Measurements from ENCODE around the gene SUMO3. TPM values are rescaled to one million over a fixed set of nuclear protein-coding genes. Genes with fewer than 3 reads are reported as not detected.

SUMO3 gene
- total and polyA plus RNA-seq, 2 of the 4 experiments (the other 2 are of a cell fraction): 64.9 to 101 TPM

- no peak overlapping the region for H3K4ac ChIP-seq (ENCODE audit: low read depth, low read length)
- H3K14ac ChIP-seq (replicated peaks; ENCODE audit: low read depth, low read length): no peak overlapping the region
- no peak overlapping the region for H2BK5ac ChIP-seq (ENCODE audit: low read depth, low read length, poor library complexity, severe bottlenecking)
- WGBS, 2 experiments (ENCODE audit: extremely low coverage in 2 of 2, insufficient read length in 1 of 2): no CpG with 5 or more reads among the region's 5 CpGs
- no peaks in the 10 kb centered on the region for H3K27me3 ChIP-seq (ENCODE audit: control insufficient read depth, insufficient read depth, low read length)
- TF ChIP-seq MAFK (IDR thresholded peaks at IDR 0.05; ENCODE audit: low read depth, low read length) (no peak), RFX5 (IDR thresholded peaks at IDR 0.05; ENCODE audit: low read depth, low read length) (no peak)
- no peak overlapping the region for H3K9ac ChIP-seq (ENCODE audit: low read depth, low read length)
- no peak overlapping the region for H2AK5ac ChIP-seq (ENCODE audit: low read depth, low read length)
- H2BK120ac ChIP-seq (ENCODE audit: low read depth, low read length): no peak overlapping the region
- no peak overlapping the region for H2AK9ac ChIP-seq (replicated peaks; ENCODE audit: low read depth, low read length, poor library complexity)
- intact Hi-C loops (cut with micrococcal nuclease): no loop called here
- CTCF ChIA-PET: no interaction called here
- no peak overlapping the region for H3K4me2 ChIP-seq (ENCODE audit: low read depth, low read length)
- no peak overlapping the region for H4K91ac ChIP-seq (ENCODE audit: insufficient read depth, low read depth, low read length)
- POLR2A ChIA-PET (ENCODE audit: unreplicated experiment): no interaction called here
- H3K18ac ChIP-seq (ENCODE audit: low read depth, low read length): no peak overlapping the region
- no peak overlapping the region for H3K4me3 ChIP-seq (ENCODE audit: insufficient read depth, low read depth, low read length)
- peaks cover 54 to 61% of the 10 kb centered on the region in 2 experiments for H3K79me1 ChIP-seq (ENCODE audit: low read depth in 1 of 2, low read length in 2 of 2)
- H4K5ac ChIP-seq (ENCODE audit: low read depth, low read length): no peak overlapping the region
- no peak overlapping the region for H2BK20ac ChIP-seq (ENCODE audit: low read depth, low read length)
- no peak overlapping the region for H2BK15ac ChIP-seq (ENCODE audit: low read depth, low read length)
- no peak overlapping the region for H2AFZ ChIP-seq (replicated peaks; ENCODE audit: low read length, poor library complexity)
- no peak overlapping the region for H3K23ac ChIP-seq (ENCODE audit: low read depth, low read length)
- DNase-seq (no peak), ATAC-seq (ENCODE audit: low read depth) (no peak)
- peaks cover 5% of the 10 kb centered on the region; the same call in 1 of the 2 replicates for H3K4me1 ChIP-seq (ENCODE audit: control insufficient read depth, insufficient read depth, low read length)
- dilution Hi-C loops (cut with HindIII; ENCODE audit: low sequenced_read_pairs, unreplicated experiment): no loop called here
- no peak overlapping the region for H3K27ac ChIP-seq (ENCODE audit: insufficient read depth, low read length)
- no peaks in the 10 kb centered on the region for H3K9me3 ChIP-seq (ENCODE audit: control insufficient read depth, insufficient read depth, low read length)
- no peak overlapping the region for H3K56ac ChIP-seq (ENCODE audit: extremely low read depth, insufficient read depth, low read length)
- peaks cover 24% of the 10 kb centered on the region for H3K36me3 ChIP-seq (ENCODE audit: control insufficient read depth, insufficient read depth, low read length)
- in situ Hi-C loops (cut with MboI; ENCODE audit: low sequenced_read_pairs): no loop called here
- no peak overlapping the region for H4K8ac ChIP-seq (ENCODE audit: low read depth in 2 of 2, low read length in 2 of 2)
- H4K20me1 ChIP-seq (ENCODE audit: insufficient read depth, low read length): peaks cover 41% of the 10 kb centered on the region
- peaks cover 9% of the 10 kb centered on the region for H3K9me1 ChIP-seq (ENCODE audit: insufficient read depth, low read length)
- no TSS peak for BruUV-seq (replicated peaks)
Observed at GRCh38 chr21:44783020-44783696, 34.7 kb downstream of the SUMO3 start.

Measured in IMR-90 (cell line).